ENCODE data around the gene ACSL6.
"Not testable (repeated sequence)": the region's sequence is repeated elsewhere in the genome, so short reads cannot be mapped to it uniquely, and the experiment has no call there.

Gene ACSL6

DNA sequence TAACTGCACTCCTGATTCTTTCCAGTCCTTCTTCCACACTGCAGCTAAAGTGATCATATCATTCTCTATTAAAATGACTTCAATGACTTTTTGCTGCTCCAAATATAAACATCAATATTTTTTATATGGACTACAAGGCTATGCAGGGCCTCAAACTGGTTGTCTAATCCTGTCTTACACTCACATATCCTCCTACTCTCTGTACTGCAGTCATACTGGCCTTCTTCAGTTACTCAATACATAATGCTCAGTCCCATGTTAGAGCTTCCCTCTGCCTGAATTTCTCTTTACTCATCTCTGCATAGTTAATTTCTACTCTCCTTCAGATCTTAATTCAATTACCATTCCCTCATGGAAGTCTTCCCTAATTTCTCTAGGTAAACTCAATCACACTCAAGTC, 69.4 kb downstream of the ACSL6 start:
- DNase-seq (ENCODE audit: low read depth), result no peak

DNA sequence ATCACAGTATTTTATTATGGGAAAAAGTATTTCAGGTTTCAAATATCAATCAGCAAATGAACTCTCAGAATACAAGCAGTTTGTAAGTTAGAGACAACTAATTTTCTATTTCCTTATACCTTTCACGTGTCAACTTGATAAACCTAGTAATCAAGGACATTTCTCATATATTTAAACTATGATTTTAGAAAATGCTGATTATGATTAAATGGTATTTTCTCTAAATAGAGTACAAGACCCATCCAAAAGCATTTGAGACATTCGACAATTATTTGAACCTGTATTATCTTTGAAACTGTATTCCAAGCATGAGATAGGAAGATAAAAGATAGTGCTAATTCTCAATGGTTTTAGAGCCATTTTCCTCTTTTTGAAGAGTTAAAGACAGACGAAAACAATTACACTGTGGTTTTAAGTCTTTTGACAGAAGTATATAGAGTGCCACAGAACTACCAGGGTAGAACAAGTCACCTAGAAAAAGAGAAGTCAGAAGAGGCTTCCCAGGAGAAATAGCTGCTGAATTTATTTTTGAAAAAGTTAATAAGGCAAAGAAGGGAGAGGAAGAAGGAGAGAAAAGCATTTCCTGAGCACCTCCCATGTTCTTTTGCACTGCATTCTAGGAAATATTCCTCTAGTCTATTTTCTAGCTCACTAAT, 71.6 kb downstream of the ACSL6 start:
- no peak for DNase-seq (ENCODE audit: low read depth)

- DNase-seq (ENCODE audit: low read depth), result no peak
Measured at GRCh38 chr5:131932235-131932634, 79.2 kb downstream of the ACSL6 start.

DNA sequence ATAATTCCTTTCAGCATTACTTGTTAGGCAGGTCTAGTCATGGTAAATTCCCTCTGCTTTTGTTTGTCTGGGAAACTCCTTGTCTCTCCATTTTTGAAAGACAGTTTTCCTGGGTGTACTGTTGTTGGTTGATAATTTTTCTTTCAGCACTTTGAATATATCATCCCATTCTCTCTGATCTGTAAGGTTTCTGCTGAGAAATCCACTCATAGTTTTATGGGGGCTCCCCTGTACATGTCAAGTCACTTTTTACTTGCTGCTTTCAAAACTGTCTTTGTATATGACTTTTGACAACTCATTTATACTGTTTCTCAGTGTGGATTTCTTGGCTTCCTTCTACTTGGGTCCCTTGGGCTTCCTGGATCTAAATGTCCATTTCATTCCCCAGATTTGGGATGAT, 82.5 kb downstream of the ACSL6 start:
- DNase-seq (ENCODE audit: low read depth), result no peak

DNA sequence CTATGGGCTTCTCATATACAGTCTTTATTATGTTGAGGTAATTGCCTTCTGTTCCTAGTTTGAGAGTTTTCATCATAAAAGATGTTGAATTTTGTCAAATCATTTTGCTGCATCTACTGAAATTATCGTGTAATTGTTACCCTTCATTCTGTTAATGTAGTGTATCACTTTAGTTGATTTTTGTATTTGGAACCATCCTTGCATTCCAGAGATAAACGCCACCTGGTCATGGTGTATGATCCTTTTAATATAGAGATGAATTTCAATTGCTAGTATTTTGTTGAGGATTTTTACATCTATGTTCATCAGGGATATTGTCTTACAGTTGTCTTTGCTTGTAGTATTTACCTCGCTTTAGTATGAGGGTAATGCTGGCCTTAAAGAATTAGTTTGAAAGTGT, 85.3 kb downstream of the ACSL6 start:
- DNase-seq (ENCODE audit: low read depth), result no peak

DNA sequence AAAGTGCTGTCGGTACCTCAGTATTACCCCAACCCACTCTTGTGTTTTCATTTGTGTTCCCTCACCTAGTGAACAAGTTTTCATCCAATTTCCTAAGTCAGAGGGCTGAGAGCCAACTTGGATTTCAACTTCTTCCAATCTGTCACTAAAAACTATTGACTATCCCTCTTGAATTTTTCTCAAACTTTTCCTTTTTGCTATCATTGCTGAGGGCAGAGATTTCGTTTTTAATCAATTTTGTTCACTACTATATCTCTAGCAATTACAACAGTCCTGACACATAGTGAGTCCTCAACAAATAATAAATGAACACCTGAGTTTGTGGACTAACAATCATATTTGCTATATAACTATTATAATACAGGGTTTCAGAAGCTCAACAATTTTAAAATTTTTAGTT, 95.0 kb downstream of the ACSL6 start:
- no peak for DNase-seq (ENCODE audit: low read depth)

DNA sequence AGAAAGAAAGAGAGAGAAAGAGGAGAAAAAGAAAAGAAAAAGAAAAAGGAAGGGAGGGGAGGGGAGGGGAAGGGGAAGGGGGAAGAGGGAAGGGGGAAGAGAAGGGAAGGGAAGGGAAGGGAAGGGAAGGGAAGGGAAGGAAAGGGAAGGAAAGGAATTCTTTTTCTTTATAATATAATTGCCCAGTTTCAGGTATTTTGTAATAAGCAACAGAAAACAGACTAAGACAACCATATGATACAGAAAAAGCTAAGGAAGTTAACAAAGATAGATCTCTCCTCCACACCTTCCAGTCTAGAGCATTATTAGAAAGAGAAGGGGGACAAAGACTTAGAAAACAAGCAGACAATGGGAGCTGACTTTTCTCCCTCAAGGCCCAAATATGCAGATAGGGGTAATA, 97.0 kb downstream of the ACSL6 start:
- no peak for DNase-seq (ENCODE audit: low read depth)

DNA sequence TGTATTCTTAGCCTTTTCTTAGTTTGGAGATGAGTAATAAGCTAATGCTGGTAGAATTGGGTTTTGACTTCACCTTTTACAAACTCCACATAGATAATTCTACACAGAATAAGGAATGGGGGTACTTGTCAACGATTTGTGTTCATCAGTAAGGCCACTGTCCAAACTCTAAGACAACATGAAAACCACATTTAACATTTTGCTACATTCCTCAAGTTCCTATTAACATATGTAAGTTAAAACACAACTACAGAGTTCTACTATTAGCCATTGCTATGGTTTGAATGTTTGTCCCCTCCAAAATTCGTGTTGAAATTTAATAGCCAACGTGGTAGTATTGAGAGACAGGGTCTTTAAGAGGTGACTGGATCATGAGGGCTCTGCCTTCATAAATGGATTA, 97.9 kb downstream of the ACSL6 start:
- no peak for DNase-seq (ENCODE audit: low read depth)

GRCh38 chr5:131906668-131907067, 104.8 kb downstream of the ACSL6 start:
- no peak for DNase-seq (ENCODE audit: low read depth)

DNA sequence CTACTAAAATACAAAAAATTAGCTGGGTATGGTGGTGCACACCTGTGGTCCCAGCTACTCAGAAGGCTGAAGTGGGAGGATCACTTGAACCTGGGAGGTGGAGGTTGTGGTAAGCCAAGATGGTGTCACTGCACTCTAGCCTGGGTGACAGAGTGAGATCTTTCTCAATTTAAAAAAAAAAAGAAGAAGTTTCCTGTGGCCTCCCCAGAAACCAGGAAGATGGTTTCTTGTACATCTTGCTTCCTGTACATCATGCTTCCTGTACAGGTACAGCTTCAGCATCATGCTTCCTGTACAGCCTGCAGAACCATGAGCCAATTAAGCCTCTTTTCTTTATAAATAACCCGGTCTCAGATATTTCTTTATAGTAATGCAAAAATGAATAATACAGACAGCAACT, 109.2 kb downstream of the ACSL6 start:
- DNase-seq (ENCODE audit: low read depth), result not testable (repeated sequence)

Measured in GM04503 (cell line).